ENCODE measurements around the gene SYT1.

Gene SYT1

DNA sequence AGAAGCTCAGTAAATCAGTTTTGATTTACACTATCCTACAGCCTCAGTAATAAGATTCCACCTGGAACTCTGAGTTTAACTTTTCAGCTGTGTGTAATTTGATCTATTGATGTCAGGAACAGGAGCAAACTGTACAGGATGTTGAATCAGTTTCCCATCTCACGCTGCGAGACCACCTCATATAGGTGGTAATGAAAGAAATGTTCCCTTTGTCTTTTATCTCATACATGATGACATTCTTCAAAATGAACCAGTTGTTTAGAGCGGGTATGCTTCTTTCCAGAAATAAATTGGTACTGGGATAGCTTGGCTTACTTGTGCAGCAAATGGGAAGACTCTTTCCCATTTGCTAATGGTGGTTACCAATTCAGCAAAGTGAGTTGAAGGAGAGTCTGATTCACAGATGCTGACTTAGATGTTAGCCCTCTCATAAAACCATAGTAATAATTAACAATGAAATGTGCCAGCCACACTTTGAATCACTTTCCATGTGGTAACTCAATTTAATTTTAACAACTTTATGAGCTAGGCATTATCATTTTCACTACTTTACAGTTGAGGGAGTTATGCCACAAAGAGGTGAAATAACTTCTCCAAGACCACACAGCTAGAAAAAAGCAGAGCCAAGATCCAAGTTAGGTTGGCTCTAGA, 574.7 kb downstream of the SYT1 start:
- Histone ChIP-seq H3K4ac (ENCODE audit: low read depth in 1 of 2, low read length in 2 of 2) (no peak overlapping the region), H3K27ac (ENCODE audit: low read length, poor library complexity, severe bottlenecking) (peak overlapping the region; percentile 78), H3K36me3 (ENCODE audit: control insufficient read depth in 1 of 2, insufficient read depth in 2 of 2, low read depth in 1 of 2, low read length in 2 of 2) (no peaks in the 10 kb centered on the region), H2AK5ac (ENCODE audit: low read length, severe bottlenecking) (no peak overlapping the region), H3K14ac (ENCODE audit: low read length in 2 of 2) (no peak overlapping the region), H3K4me3 (ENCODE audit: insufficient read depth in 1 of 2, low read depth in 1 of 2, low read length in 2 of 2) (no peak overlapping the region), H2AFZ (ENCODE audit: low read depth, low read length) (no peak overlapping the region), H3K9ac (ENCODE audit: low read length) (no peak overlapping the region), H2BK12ac (ENCODE audit: low read length in 2 of 2) (no peak overlapping the region), H3K23ac (ENCODE audit: low read length in 2 of 2) (no peak overlapping the region), H3K4me2 (ENCODE audit: low read length, poor library complexity, severe bottlenecking) (no peak overlapping the region), H4K91ac (ENCODE audit: low read length) (no peak overlapping the region), H2BK5ac (ENCODE audit: low read depth, low read length, poor library complexity, severe bottlenecking) (peak overlapping the region; percentile 61), H3K9me3 (ENCODE audit: control insufficient read depth, low read length) (no peaks in the 10 kb centered on the region), H3K27me3 (ENCODE audit: control insufficient read depth in 1 of 2, insufficient read depth in 1 of 2, low read length in 2 of 2) (no peaks in the 10 kb centered on the region), H3K4me1 (ENCODE audit: control insufficient read depth, insufficient read depth, low read depth, low read length) (peaks cover 6% of the 10 kb centered on the region), H2BK120ac (ENCODE audit: low read depth, low read length) (no peak overlapping the region), H3K18ac (ENCODE audit: low read depth in 1 of 2, low read length in 2 of 2) (no peak overlapping the region), H3K79me1 (replicated peaks; ENCODE audit: low read length, poor library complexity, severe bottlenecking) (no peaks in the 10 kb centered on the region), H2BK15ac (ENCODE audit: low read depth, poor library complexity, severe bottlenecking) (no peak overlapping the region), H4K8ac (ENCODE audit: low read length) (no peak overlapping the region)
- no peak for DNase-seq
- 93% methylated on average over 1 of the region's 3 CpGs for WGBS

DNA sequence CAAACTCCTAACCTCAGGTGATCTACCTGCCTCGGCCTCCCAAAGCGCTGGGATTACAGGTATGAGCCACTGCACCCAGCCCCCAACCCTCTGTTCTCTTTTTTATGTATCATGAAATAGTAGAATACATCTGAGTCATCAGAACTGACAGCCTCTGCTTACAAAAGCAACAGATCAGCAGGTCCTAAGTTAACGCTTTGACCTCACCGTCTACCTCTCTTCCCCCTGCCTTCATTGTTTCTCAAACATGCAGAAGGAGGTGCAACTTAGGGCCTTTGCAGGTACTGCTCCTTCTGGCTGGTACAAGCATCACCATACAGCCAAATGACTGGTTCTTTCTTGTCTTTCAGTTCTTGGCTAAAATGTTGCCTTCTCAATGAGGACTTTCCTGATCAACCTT, 577.0 kb downstream of the SYT1 start:
- Histone ChIP-seq H3K4me3 (ENCODE audit: insufficient read depth in 1 of 2, low read depth in 1 of 2, low read length in 2 of 2) (no peak overlapping the region), H3K36me3 (ENCODE audit: control insufficient read depth in 1 of 2, insufficient read depth in 2 of 2, low read depth in 1 of 2, low read length in 2 of 2) (no peaks in the 10 kb centered on the region), H3K18ac (ENCODE audit: low read depth in 1 of 2, low read length in 2 of 2) (no peak overlapping the region), H4K91ac (ENCODE audit: low read length) (no peak overlapping the region), H3K9me3 (ENCODE audit: control insufficient read depth, low read length) (no peaks in the 10 kb centered on the region), H3K9ac (ENCODE audit: low read length) (no peak overlapping the region), H2BK120ac (ENCODE audit: low read depth, low read length) (no peak overlapping the region), H4K8ac (ENCODE audit: low read length) (no peak overlapping the region), H3K79me1 (replicated peaks; ENCODE audit: low read length, poor library complexity, severe bottlenecking) (no peaks in the 10 kb centered on the region), H2BK15ac (ENCODE audit: low read depth, poor library complexity, severe bottlenecking) (no peak overlapping the region), H3K27me3 (ENCODE audit: control insufficient read depth in 1 of 2, insufficient read depth in 1 of 2, low read length in 2 of 2) (no peaks in the 10 kb centered on the region), H2AFZ (ENCODE audit: low read depth, low read length) (no peak overlapping the region), H3K14ac (ENCODE audit: low read length in 2 of 2) (no peak overlapping the region), H3K4me2 (ENCODE audit: low read length, poor library complexity, severe bottlenecking) (no peak overlapping the region), H3K23ac (ENCODE audit: low read length in 2 of 2) (no peak overlapping the region), H2BK5ac (ENCODE audit: low read depth, low read length, poor library complexity, severe bottlenecking) (no peak overlapping the region), H3K4me1 (ENCODE audit: control insufficient read depth, insufficient read depth, low read depth, low read length) (peaks cover 6% of the 10 kb centered on the region), H3K27ac (ENCODE audit: low read length, poor library complexity, severe bottlenecking) (no peak overlapping the region), H2AK5ac (ENCODE audit: low read length, severe bottlenecking) (no peak overlapping the region), H2BK12ac (ENCODE audit: low read length in 2 of 2) (no peak overlapping the region), H3K4ac (ENCODE audit: low read depth in 1 of 2, low read length in 2 of 2) (no peak overlapping the region)
- no peak for DNase-seq
- WGBS: 82% methylated on average over 2 of the region's 4 CpGs

DNA sequence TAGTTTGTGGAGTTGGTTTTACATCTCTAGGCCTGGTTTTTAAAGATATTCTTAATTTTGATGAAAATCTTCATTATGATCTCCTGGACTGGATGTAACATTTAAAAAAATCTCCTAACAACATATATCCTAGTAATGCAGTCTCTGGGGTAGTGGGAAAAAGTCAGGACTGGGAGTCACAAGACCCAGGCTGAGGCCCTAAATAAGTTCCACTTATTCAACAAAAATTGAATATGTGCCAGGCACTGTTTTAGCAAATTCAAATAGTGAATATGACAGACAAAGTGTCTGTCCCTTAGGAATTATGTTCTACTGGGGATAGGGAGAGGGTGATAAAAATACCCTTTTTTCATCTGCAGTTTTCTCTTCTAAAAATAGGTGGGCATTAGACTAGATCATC, 577.8 kb downstream of the SYT1 start:
- DNase-seq: no peak
- Histone ChIP-seq H2BK15ac (ENCODE audit: low read depth, poor library complexity, severe bottlenecking) (no peak overlapping the region), H3K18ac (ENCODE audit: low read depth in 1 of 2, low read length in 2 of 2) (no peak overlapping the region), H4K91ac (ENCODE audit: low read length) (no peak overlapping the region), H2AK5ac (ENCODE audit: low read length, severe bottlenecking) (no peak overlapping the region), H3K4me2 (ENCODE audit: low read length, poor library complexity, severe bottlenecking) (no peak overlapping the region), H3K4me3 (ENCODE audit: insufficient read depth in 1 of 2, low read depth in 1 of 2, low read length in 2 of 2) (no peak overlapping the region), H3K4ac (ENCODE audit: low read depth in 1 of 2, low read length in 2 of 2) (no peak overlapping the region), H4K8ac (ENCODE audit: low read length) (no peak overlapping the region), H2BK12ac (ENCODE audit: low read length in 2 of 2) (no peak overlapping the region), H2AFZ (ENCODE audit: low read depth, low read length) (no peak overlapping the region), H3K9me3 (ENCODE audit: control insufficient read depth, low read length) (no peaks in the 10 kb centered on the region), H3K14ac (ENCODE audit: low read length in 2 of 2) (no peak overlapping the region), H3K23ac (ENCODE audit: low read length in 2 of 2) (no peak overlapping the region), H2BK120ac (ENCODE audit: low read depth, low read length) (no peak overlapping the region), H3K4me1 (ENCODE audit: control insufficient read depth, insufficient read depth, low read depth, low read length) (peaks cover 6% of the 10 kb centered on the region), H3K9ac (ENCODE audit: low read length) (no peak overlapping the region), H3K36me3 (ENCODE audit: control insufficient read depth in 1 of 2, insufficient read depth in 2 of 2, low read depth in 1 of 2, low read length in 2 of 2) (no peaks in the 10 kb centered on the region), H3K79me1 (replicated peaks; ENCODE audit: low read length, poor library complexity, severe bottlenecking) (no peaks in the 10 kb centered on the region), H3K27ac (ENCODE audit: low read length, poor library complexity, severe bottlenecking) (no peak overlapping the region), H2BK5ac (ENCODE audit: low read depth, low read length, poor library complexity, severe bottlenecking) (no peak overlapping the region), H3K27me3 (ENCODE audit: control insufficient read depth in 1 of 2, insufficient read depth in 1 of 2, low read length in 2 of 2) (no peaks in the 10 kb centered on the region)

DNA sequence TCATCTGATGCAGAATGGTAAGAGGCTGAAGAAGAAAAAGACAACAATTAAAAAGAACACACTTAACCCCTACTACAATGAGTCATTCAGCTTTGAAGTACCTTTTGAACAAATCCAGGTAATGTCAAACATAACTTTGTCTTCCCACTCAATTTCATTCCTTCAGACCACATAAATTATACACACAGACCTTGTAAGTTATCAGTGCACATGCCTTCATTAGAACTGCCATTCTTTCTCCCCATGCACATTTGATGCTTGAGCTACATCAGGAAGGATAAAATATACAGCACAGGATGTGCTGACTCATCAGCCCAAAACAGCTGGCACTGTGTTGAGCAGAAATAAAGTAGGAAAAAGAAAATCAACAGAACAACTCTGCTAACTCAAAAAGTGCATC, 579.5 kb downstream of the SYT1 start:
- Histone ChIP-seq H4K91ac (ENCODE audit: low read length) (no peak overlapping the region), H3K27ac (ENCODE audit: low read length, poor library complexity, severe bottlenecking) (no peak overlapping the region), H2AK5ac (ENCODE audit: low read length, severe bottlenecking) (no peak overlapping the region), H3K9ac (ENCODE audit: low read length) (no peak overlapping the region), H2BK12ac (ENCODE audit: low read length in 2 of 2) (no peak overlapping the region), H3K27me3 (ENCODE audit: control insufficient read depth in 1 of 2, insufficient read depth in 1 of 2, low read length in 2 of 2) (no peaks in the 10 kb centered on the region), H3K4me3 (ENCODE audit: insufficient read depth in 1 of 2, low read depth in 1 of 2, low read length in 2 of 2) (no peak overlapping the region), H3K4me1 (ENCODE audit: control insufficient read depth, insufficient read depth, low read depth, low read length) (peaks cover 6% of the 10 kb centered on the region), H3K23ac (ENCODE audit: low read length in 2 of 2) (no peak overlapping the region), H4K8ac (ENCODE audit: low read length) (no peak overlapping the region), H3K79me1 (replicated peaks; ENCODE audit: low read length, poor library complexity, severe bottlenecking) (no peaks in the 10 kb centered on the region), H3K14ac (ENCODE audit: low read length in 2 of 2) (no peak overlapping the region), H3K9me3 (ENCODE audit: control insufficient read depth, low read length) (no peaks in the 10 kb centered on the region), H3K4me2 (ENCODE audit: low read length, poor library complexity, severe bottlenecking) (no peak overlapping the region), H2BK15ac (ENCODE audit: low read depth, poor library complexity, severe bottlenecking) (no peak overlapping the region), H3K36me3 (ENCODE audit: control insufficient read depth in 1 of 2, insufficient read depth in 2 of 2, low read depth in 1 of 2, low read length in 2 of 2) (no peaks in the 10 kb centered on the region), H2BK5ac (ENCODE audit: low read depth, low read length, poor library complexity, severe bottlenecking) (no peak overlapping the region), H3K4ac (ENCODE audit: low read depth in 1 of 2, low read length in 2 of 2) (no peak overlapping the region), H2AFZ (ENCODE audit: low read depth, low read length) (no peak overlapping the region), H2BK120ac (ENCODE audit: low read depth, low read length) (no peak overlapping the region), H3K18ac (ENCODE audit: low read depth in 1 of 2, low read length in 2 of 2) (no peak overlapping the region)
- DNase-seq: peak; percentile 34
